HepG2 (cell line): ENCODE measurements around the gene PAPSS1. TPM values are rescaled to one million over a fixed set of nuclear protein-coding genes. Genes with fewer than 3 reads are reported as not detected.
"Not testable (repeated sequence)": the region's sequence is repeated elsewhere in the genome, so short reads cannot be mapped to it uniquely, and the experiment has no call there.

ENCODE experiments used
- ATAC-seq: fragments of 200-7000 bp; cut with Tn5 transposase; 3 replicates; pipeline ENCODE4 v1.9.1; 2020; ENCODE audit warnings: mild to moderate bottlenecking, moderate library complexity
- BruUV-seq: library from RNA; stranded (reverse); fragments of 400-500 nt; replicated peaks from 2 replicates; lab custom pipeline; 2021; lab: Mats Ljungman, UMichigan
- CTCF ChIA-PET: fragments of 300-600 bp; formaldehyde crosslinking; extraction: SDS; loops from one replicate; lab custom pipeline; 2021; ENCODE audit warnings: low total read pairs, inconsistent platforms, low intra/inter-chr PET ratio; lab: Yijun Ruan, JAX
- POLR2A ChIA-PET: fragments of 350-600 bp; sonication (Branson Sonifier 250); formaldehyde crosslinking; loops from one replicate; lab custom pipeline; 2020; ENCODE audit warnings: antibody characterized with exemption, inconsistent platforms; lab: Yijun Ruan, JAX
- DNase-seq: peaks from one replicate; pipeline ENCODE4 v3.0.0-alpha.2; 2015; ENCODE audit warnings: low spot score
- FAIRE-seq: peaks from 3 replicates; lab custom pipeline; 2011; peaks lifted over from hg19 to GRCh38; lab: Jason Lieb, UNC
- H2AFZ ChIP-seq: one replicate; pipeline ENCODE4 v1.6.1; 2011; ENCODE audit warnings: low read length, inconsistent platforms
- H3K27ac ChIP-seq: fragments of 300-600 bp; 3 replicates; pipeline ENCODE4 v1.8.0; 2011; ENCODE audit warnings: mixed run types, mild to moderate bottlenecking, mixed read lengths, low read length, inconsistent platforms; ENCODE audit not compliant: insufficient read depth; ENCODE audit errors: extremely low read length
- H3K27me3 ChIP-seq, 2 experiments: fragments of 200-600 bp in 1 of 2; 2 replicates in 1 of 2; 3 replicates in 1 of 2; pipeline versions ENCODE4 v1.6.0 to v1.8.0; 2011; ENCODE audit warnings: low read length in 2 of 2, mild to moderate bottlenecking in 2 of 2, moderate library complexity in 2 of 2, inconsistent platforms in 1 of 2; ENCODE audit not compliant: insufficient read depth in 2 of 2, control insufficient read depth in 1 of 2
- H3K36me3 ChIP-seq, 2 experiments: fragments of 200-600 bp in 1 of 2; replicated peaks in 1 of 2; 2 replicates in 1 of 2; 3 replicates in 1 of 2; pipeline versions ENCODE4 v1.5.1 to v1.8.0; 2011; ENCODE audit warnings: low read length in 2 of 2, inconsistent platforms in 1 of 2; ENCODE audit not compliant: insufficient read depth in 2 of 2, control insufficient read depth in 1 of 2
- H3K4me1 ChIP-seq: 2 replicates; pipeline ENCODE4 v1.5.1; 2012; ENCODE audit warnings: low read length, inconsistent platforms; ENCODE audit not compliant: insufficient read depth
- H3K4me2 ChIP-seq: 2 replicates; pipeline ENCODE4 v1.6.0; 2011; ENCODE audit warnings: low read depth, low read length, inconsistent platforms
- H3K4me3 ChIP-seq, 3 experiments: fragments of 200-600 bp in 1 of 3; sonication (generic), shearing (Covaris generic) in 1 of 3; replicated peaks in 1 of 3; 2 replicates each; pipeline ENCODE4 v1.5.1; 2011 to 2016; ENCODE audit warnings: low read length in 3 of 3, inconsistent platforms in 2 of 3, low read depth in 2 of 3, mild to moderate bottlenecking in 2 of 3, control low read depth in 1 of 3, mixed read lengths in 1 of 3; ENCODE audit not compliant: insufficient read depth in 1 of 3
- H3K79me2 ChIP-seq: one replicate; pipeline ENCODE4 v1.6.1; 2011; ENCODE audit warnings: low read length, inconsistent platforms; ENCODE audit not compliant: insufficient read depth
- H3K9ac ChIP-seq: 2 replicates; pipeline ENCODE4 v1.6.0; 2011; ENCODE audit warnings: mild to moderate bottlenecking, low read depth, low read length, inconsistent platforms; ENCODE audit not compliant: insufficient read depth
- H3K9me3 ChIP-seq: 2 replicates; pipeline ENCODE4 v1.5.1; 2012; ENCODE audit warnings: mild to moderate bottlenecking, low read length
- H4K20me1 ChIP-seq: 2 replicates; pipeline ENCODE4 v1.6.0; 2011; ENCODE audit warnings: inconsistent platforms, mild to moderate bottlenecking, low read length, moderate library complexity; ENCODE audit not compliant: insufficient read depth
- HNF4G ChIP-seq, 2 experiments: sonication (generic) in 1 of 2; formaldehyde crosslinking in 1 of 2; IDR thresholded peaks; 2 replicates each; pipeline versions ENCODE4 v1.4.0 to v1.6.1; 2011 to 2020; ENCODE audit warnings: borderline replicate concordance in 2 of 2, low read depth in 2 of 2, mild to moderate bottlenecking in 2 of 2, low read length in 1 of 2, missing genetic modification reagents in 1 of 2, moderate library complexity in 1 of 2
- MEF2D ChIP-seq: sonication (generic); formaldehyde crosslinking; IDR thresholded peaks from 2 replicates; pipeline ENCODE4 v1.5.1; 2020; ENCODE audit warnings: mild to moderate bottlenecking, missing genetic modification reagents
- THAP7 ChIP-seq: sonication (generic); formaldehyde crosslinking; IDR thresholded peaks from 2 replicates; pipeline ENCODE4 v1.8.1; 2023; ENCODE audit warnings: mild to moderate bottlenecking, missing genetic modification reagents
- ZBTB4 ChIP-seq: sonication (generic); formaldehyde crosslinking; IDR thresholded peaks from 2 replicates; pipeline ENCODE4 v1.4.0; 2020; ENCODE audit warnings: missing genetic modification reagents, mild to moderate bottlenecking, borderline replicate concordance
- WGBS: methylation state at CpG from one replicate; pipeline ENCODE4 v1.1.6; 2017; ENCODE audit warnings: low lambda C conversion rate; 5-methylcytosine and 5-hydroxymethylcytosine counted together
- in situ Hi-C: cut with HindIII; loops from 2 replicates; pipeline ENCODE4 v1.10.0; 2017; ENCODE audit warnings: low pct_unique_long_range_greater_than_20kb; ENCODE audit not compliant: extremely low pct_ligation_motif_present
- intact Hi-C: fragments of 100-400 bp; cut with micrococcal nuclease; formaldehyde crosslinking; loops from one replicate; pipeline ENCODE4 v1.10.0; 2022; ENCODE audit not compliant: unreplicated experiment
- polyA plus RNA-seq, 8 experiments: library from polyadenylated mRNA; depleted of rRNA in 3 of 8; stranded (reverse) in 7 of 8; unstranded in 1 of 8; fragments of >200 nt; fragmentation: Illumina TruSeq in 4 of 8; extraction: Trizol in 4 of 8; gene quantifications; 2 replicates each; pipeline versions ENCODE4 v1.2.1 to v1.2.3, GENCODE V29; 2011 to 2016; ENCODE audit warnings: low read depth in 4 of 8, missing spikeins in 1 of 8, mixed read lengths in 1 of 8; ENCODE audit not compliant: insufficient read depth in 1 of 8
- total RNA-seq, 5 experiments: library from RNA; depleted of rRNA; stranded (reverse); fragments of >200 nt; fragmentation: Illumina TruSeq; extraction: Trizol; gene quantifications; 2 replicates each; pipeline ENCODE4 v1.2.3, GENCODE V29; 2016; ENCODE audit warnings: low read depth in 1 of 5

PAPSS1 gene
- total and polyA plus RNA-seq, 2 of the 13 experiments (the other 11 are each of a cell fraction or from before 2014, with no cell fraction given), result 105 to 126 TPM

- TF ChIP-seq ZBTB4 (CRISPR knock-in tag), result no peak
- no peak for TF ChIP-seq HNF4G (IDR thresholded peaks at IDR 0.05; ENCODE audit: borderline replicate concordance, low read depth, low read length)
- no peak for TF ChIP-seq HNF4G (CRISPR knock-in tag; IDR thresholded peaks at IDR 0.05; ENCODE audit: borderline replicate concordance, low read depth)
- TF ChIP-seq THAP7 (CRISPR knock-in tag), result no peak
- TF ChIP-seq MEF2D (CRISPR knock-in tag), result no peak
Observed at GRCh38 chr4:107733431-107733925, 13.4 kb upstream of the PAPSS1 start (continued).

GRCh38 chr4:107729050-107729449, 9.0 kb upstream of the PAPSS1 start:
- DNase-seq, H3K36me3 ChIP-seq, intact Hi-C loops, H4K20me1 ChIP-seq, H3K27me3 ChIP-seq, H3K4me3 ChIP-seq, BruUV-seq, ATAC-seq, H2AFZ ChIP-seq, H3K9ac ChIP-seq, H3K9me3 ChIP-seq, in situ Hi-C loops, CTCF ChIA-PET, H3K27ac ChIP-seq, FAIRE-seq, H3K4me2 ChIP-seq, H3K79me2 ChIP-seq, POLR2A ChIA-PET, H3K4me1 ChIP-seq: not testable (repeated sequence)
- WGBS, result 29% methylated on average over 3 of the region's 4 CpGs

GRCh38 chr4:107726131-107726925, 6.3 kb upstream of the PAPSS1 start:
- H3K4me2 ChIP-seq, CTCF ChIA-PET, H2AFZ ChIP-seq, H3K9ac ChIP-seq, DNase-seq, H4K20me1 ChIP-seq, POLR2A ChIA-PET, ATAC-seq, H3K4me3 ChIP-seq, H3K9me3 ChIP-seq, BruUV-seq, H3K36me3 ChIP-seq, H3K27ac ChIP-seq, H3K79me2 ChIP-seq, FAIRE-seq, intact Hi-C loops, in situ Hi-C loops, H3K4me1 ChIP-seq, H3K27me3 ChIP-seq: not testable (repeated sequence)
- WGBS, result 36% methylated on average over 3 of the region's 3 CpGs
